ENCODE data around the gene ZNF558. TPM values are rescaled to one million over a fixed set of nuclear protein-coding genes. Genes with fewer than 3 reads are reported as not detected.
"Not testable (repeated sequence)": the region's sequence is repeated elsewhere in the genome, so short reads cannot be mapped to it uniquely, and the experiment has no call there.

Gene ZNF558
- polyA plus RNA-seq, 1 of the 3 experiments (the other 2 are of a cell fraction): 22.5 TPM

- WGBS (ENCODE audit: low lambda C conversion rate): 14% methylated on average over 5 of the region's 11 CpGs
- H3K9me3 ChIP-seq; H3K9ac ChIP-seq; CTCF ChIA-PET; POLR2A ChIA-PET; H3K27ac ChIP-seq (ENCODE audit: low read depth in 2 of 2, low read length in 1 of 2); H4K20me1 ChIP-seq (ENCODE audit: insufficient read depth); H3K27me3 ChIP-seq (ENCODE audit: insufficient read depth); H3F3A ChIP-seq (replicated peaks; ENCODE audit: insufficient read depth); DNase-seq; H3K36me3 ChIP-seq (replicated peaks in 1 of 2; ENCODE audit: control insufficient read depth in 1 of 2, insufficient read depth in 2 of 2, low read length in 1 of 2); H3K4me2 ChIP-seq; H3K4me1 ChIP-seq (ENCODE audit: control insufficient read depth in 1 of 2, insufficient read depth in 2 of 2, low read depth in 1 of 2, low read length in 1 of 2); H2AFZ ChIP-seq (ENCODE audit: low read depth); H3K79me2 ChIP-seq (ENCODE audit: insufficient read depth); H3K4me3 ChIP-seq (ENCODE audit: low read depth in 2 of 2, low read length in 1 of 2); H3K9me2 ChIP-seq: not testable (repeated sequence)
Measured at GRCh38 chr19:8767257-8767656, 64.8 kb downstream of the ZNF558 start.

Small RNAs within 50 kb of the gene (small RNA-seq; reads per million reads assigned to genes)
- 0 reads per million in 7 experiments for gene AC012616.1

Other genes with a start within 250 kb of the ZNF558 start
- 3.6 and 5.9 TPM in 2 replicates for gene ADAMTS10, start 221.6 kb downstream of the ZNF558 start, polyA plus RNA-seq (2012; rRNA removed)
- not detected in 2 replicates for gene NFILZ, start 201.7 kb downstream of the ZNF558 start, polyA plus RNA-seq (2012; rRNA removed)
- not detected in 2 replicates for gene ACTL9, start 133.5 kb downstream of the ZNF558 start, polyA plus RNA-seq (2012; rRNA removed)
- gene OR2Z1, start 110.7 kb downstream of the ZNF558 start, polyA plus RNA-seq (2012; rRNA removed): not detected in 2 replicates
- not detected in 2 replicates for gene MBD3L1, start 73 bp upstream of the ZNF558 start, polyA plus RNA-seq (2012; rRNA removed)
- not detected in 2 replicates for gene MUC16, start 178.1 kb upstream of the ZNF558 start, polyA plus RNA-seq (2012; rRNA removed)